ELF-1 (cell line): Measurements from ENCODE around the gene ABL1.
A peak's percentile ranks its signal among the peaks of the same experiment; 100 is the strongest.

Experiments used
- DNase-seq: peaks from one replicate; pipeline ENCODE4 v3.0.0-alpha.2; 2016; ENCODE audit warnings: low read depth, low spot score

Gene ABL1

GRCh38 chr9:130872093-130872492 is 37.0 kb downstream of the ABL1 start:
- DNase-seq, result no peak

- DNase-seq, result no peak
These were observed 37.5 kb downstream of the ABL1 start for GRCh38 chr9:130872508-130872907.

DNA sequence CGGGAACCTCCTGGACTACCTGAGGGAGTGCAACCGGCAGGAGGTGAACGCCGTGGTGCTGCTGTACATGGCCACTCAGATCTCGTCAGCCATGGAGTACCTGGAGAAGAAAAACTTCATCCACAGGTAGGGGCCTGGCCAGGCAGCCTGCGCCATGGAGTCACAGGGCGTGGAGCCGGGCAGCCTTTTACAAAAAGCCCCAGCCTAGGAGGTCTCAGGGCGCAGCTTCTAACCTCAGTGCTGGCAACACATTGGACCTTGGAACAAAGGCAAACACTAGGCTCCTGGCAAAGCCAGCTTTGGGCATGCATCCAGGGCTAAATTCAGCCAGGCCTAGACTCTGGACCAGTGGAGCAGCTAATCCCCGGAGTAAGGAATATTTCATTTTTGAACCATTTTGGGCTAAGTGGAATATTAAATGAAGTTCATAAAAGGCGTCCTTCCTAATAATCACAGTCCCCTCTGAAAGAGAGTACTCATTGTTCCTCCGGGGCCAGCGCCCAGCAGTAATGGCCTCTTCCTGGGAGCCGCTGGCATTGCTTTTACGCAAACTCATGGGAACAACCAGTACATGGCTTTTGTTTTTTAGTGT is 38.0 kb downstream of the ABL1 start:
- no peak for DNase-seq

DNA sequence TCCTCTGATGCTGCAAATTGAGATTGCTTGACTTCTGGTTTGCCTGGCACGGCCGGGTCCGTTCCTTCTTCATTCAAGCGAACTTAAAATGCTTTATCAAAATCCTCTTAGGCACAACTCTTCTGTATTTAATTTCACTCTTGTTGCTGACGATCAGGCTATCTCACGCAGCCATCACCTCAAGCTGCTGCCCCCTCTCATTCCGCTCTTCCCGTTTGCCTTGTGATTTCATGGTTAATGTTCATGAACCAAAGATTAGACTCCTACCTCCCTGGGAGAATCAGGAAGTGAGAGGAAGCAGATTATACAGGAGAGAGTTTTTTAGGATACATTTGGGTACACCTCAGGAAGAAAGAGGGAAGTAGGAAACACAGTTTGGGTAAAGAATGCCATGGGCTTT is 38.9 kb downstream of the ABL1 start:
- DNase-seq, result no peak

- DNase-seq, result no peak
These were observed 39.7 kb downstream of the ABL1 start for GRCh38 chr9:130874783-130875182.

DNA sequence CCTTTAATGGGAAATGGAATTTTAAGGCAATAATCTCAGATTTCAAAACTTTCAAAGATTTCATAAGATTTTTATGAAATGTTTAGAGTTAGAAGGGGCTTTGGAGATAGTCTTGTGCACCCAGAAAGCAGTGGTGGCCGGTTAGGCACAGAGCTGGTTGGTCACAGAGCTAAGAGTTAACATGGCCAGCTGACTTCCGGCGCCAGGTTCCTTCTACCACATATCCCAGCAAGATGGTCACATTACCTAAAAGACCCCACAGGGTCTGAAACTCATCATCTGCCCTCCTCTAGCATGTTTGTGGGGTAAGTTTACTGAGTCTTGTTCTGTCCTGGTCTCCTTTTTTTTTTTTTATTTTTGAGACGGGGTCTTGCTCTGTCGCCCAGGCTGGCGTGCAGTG is 42.2 kb downstream of the ABL1 start:
- no peak for DNase-seq

- no peak for DNase-seq
These were observed 43.2 kb downstream of the ABL1 start for GRCh38 chr9:130878295-130878694.

DNA sequence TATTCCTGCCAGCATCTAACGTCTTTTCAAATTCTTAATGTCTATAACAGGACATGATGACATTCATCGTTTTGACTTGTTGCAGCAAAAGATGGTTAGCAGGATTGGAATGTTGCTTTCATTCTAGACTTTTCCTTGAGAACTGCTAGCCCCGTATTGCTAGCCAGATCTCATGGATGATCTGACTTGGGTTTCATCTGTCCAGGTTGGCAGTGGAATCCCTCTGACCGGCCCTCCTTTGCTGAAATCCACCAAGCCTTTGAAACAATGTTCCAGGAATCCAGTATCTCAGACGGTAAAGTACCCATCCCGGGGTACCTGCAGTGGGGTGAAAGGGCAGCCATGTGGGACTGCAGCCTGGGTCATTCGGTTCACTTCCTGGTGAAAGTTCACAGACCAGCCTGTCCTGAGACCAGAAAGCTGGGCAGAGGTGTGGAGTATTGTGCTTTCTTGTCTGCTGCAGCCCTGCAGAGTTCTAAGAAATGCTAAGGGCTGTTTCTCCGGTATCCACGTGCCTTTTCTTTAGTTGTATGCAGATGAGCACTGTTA is 44.9 kb downstream of the ABL1 start:
- DNase-seq, result no peak

DNA sequence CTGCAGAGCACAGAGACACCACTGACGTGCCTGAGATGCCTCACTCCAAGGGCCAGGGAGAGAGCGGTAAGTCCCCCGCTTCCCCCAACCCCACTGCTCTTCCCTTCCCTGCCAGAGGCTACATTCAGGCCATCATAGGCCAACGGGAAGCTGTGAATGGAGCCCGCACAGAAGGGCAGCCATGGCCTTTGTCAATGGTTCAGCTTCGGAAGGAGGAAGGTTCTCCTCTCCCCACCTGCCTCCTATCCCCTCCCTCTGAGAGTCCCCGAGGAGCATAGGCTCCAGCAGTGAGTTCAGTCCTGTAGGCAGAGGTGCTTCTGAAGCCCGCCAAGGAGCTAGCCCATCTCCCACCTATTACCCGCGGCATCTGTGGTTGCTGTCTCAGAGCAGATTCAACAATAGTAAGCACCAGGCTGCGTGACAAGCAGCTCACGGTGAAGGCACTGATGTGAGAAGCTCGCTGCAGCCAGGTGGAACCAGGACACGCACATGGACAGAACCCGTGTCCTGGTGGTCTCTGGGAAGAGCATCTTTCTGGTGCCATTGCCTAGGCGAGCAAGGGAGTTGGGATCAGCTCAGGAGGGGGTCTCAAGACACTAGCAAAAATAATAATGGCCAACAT is 45.7 kb downstream of the ABL1 start:
- DNase-seq, result no peak

- no peak for DNase-seq
These were observed 46.5 kb downstream of the ABL1 start for GRCh38 chr9:130881516-130881915.

DNA sequence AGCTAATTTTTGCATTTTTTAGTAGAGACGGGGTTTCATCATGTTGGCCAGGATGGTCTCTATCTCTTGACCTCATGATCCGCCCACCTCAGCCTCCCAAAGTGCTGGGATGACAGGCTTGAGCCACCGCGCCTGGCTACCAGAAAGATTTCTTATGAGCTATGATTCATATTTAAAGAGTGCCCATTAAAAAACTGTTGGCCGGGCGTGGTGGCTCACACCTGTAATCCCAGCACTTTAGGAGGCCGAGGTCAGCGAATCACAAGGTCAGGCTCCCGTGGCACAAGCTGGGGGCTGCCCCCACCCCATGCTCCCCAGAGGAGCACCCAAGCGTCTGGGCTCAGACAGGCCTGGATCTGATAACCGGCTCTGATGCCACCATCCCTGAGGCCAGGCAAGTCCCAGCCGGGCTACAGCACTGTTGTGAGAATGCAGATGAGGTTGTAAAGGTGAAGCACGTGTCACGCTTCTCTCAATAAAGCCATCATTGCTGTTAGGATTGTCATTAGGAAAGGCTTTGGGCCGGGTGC is 47.7 kb downstream of the ABL1 start:
- DNase-seq, result no peak

DNA sequence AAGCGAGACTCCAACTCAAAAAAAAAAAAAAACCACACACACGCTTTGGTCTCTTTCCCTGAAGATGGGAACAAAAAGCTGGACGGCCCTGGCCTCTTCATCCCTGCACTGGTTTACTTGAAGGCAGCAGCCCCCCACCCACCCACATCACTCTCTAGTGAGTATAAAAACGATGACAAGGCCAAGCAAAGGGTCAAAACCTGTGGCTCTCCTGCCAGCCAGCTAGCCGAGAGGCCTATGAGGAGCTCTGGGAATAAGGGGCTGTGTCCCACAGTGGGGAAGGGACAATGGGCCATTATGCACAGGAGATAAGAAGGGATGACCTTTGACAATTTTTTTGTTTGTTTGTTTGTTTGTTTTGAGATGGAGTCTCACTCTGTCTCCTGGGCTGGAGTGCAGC is 48.4 kb downstream of the ABL1 start:
- no peak for DNase-seq

- no peak for DNase-seq
These were observed 49.1 kb downstream of the ABL1 start for GRCh38 chr9:130884111-130884531.

DNA sequence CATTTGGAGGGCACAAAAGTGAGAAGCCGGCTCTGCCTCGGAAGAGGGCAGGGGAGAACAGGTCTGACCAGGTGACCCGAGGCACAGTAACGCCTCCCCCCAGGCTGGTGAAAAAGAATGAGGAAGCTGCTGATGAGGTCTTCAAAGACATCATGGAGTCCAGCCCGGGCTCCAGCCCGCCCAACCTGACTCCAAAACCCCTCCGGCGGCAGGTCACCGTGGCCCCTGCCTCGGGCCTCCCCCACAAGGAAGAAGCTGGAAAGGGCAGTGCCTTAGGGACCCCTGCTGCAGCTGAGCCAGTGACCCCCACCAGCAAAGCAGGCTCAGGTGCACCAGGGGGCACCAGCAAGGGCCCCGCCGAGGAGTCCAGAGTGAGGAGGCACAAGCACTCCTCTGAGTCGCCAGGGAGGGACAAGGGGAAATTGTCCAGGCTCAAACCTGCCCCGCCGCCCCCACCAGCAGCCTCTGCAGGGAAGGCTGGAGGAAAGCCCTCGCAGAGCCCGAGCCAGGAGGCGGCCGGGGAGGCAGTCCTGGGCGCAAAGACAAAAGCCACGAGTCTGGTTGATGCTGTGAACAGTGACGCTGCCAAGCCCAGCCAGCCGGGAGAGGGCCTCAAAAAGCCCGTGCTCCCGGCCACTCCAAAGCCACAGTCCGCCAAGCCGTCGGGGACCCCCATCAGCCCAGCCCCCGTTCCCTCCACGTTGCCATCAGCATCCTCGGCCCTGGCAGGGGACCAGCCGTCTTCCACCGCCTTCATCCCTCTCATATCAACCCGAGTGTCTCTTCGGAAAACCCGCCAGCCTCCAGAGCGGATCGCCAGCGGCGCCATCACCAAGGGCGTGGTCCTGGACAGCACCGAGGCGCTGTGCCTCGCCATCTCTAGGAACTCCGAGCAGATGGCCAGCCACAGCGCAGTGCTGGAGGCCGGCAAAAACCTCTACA is 49.8 kb downstream of the ABL1 start:
- DNase-seq, result peak; percentile 57

DNA sequence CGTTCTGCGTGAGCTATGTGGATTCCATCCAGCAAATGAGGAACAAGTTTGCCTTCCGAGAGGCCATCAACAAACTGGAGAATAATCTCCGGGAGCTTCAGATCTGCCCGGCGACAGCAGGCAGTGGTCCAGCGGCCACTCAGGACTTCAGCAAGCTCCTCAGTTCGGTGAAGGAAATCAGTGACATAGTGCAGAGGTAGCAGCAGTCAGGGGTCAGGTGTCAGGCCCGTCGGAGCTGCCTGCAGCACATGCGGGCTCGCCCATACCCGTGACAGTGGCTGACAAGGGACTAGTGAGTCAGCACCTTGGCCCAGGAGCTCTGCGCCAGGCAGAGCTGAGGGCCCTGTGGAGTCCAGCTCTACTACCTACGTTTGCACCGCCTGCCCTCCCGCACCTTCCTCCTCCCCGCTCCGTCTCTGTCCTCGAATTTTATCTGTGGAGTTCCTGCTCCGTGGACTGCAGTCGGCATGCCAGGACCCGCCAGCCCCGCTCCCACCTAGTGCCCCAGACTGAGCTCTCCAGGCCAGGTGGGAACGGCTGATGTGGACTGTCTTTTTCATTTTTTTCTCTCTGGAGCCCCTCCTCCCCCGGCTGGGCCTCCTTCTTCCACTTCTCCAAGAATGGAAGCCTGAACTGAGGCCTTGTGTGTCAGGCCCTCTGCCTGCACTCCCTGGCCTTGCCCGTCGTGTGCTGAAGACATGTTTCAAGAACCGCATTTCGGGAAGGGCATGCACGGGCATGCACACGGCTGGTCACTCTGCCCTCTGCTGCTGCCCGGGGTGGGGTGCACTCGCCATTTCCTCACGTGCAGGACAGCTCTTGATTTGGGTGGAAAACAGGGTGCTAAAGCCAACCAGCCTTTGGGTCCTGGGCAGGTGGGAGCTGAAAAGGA is 50.7 kb downstream of the ABL1 start:
- no peak for DNase-seq

DNA sequence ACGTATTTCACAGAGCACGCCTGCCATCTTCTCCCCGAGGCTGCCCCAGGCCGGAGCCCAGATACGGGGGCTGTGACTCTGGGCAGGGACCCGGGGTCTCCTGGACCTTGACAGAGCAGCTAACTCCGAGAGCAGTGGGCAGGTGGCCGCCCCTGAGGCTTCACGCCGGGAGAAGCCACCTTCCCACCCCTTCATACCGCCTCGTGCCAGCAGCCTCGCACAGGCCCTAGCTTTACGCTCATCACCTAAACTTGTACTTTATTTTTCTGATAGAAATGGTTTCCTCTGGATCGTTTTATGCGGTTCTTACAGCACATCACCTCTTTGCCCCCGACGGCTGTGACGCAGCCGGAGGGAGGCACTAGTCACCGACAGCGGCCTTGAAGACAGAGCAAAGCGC is 51.9 kb downstream of the ABL1 start:
- DNase-seq, result no peak

DNA sequence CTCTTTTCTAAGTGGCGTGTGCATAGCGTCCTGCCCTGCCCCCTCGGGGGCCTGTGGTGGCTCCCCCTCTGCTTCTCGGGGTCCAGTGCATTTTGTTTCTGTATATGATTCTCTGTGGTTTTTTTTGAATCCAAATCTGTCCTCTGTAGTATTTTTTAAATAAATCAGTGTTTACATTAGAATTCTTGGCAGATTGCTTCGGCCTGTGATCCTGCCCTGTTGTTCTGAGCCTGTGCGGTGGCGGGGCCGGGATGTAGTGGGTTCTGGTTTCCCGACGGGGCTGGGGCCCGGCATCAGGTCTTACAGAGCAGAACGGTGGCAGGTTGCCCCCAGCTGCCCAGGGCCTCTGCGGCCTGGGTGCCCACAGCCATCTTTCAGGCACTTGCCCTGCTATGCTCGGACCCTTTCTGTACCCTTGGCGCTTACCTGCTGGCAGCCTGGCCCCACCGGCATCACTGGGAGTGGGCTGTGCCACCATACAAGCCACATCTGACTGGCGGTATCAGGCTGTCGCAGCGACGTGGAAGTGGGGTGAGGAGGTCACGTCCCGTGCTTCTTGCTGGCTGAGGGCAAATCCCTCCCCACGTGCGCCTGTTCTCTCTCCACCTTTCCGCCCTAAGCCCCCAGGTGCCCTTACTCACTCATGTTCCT is 52.6 kb downstream of the ABL1 start:
- no peak for DNase-seq

GRCh38 chr9:130888146-130888885 is 53.3 kb downstream of the ABL1 start:
- DNase-seq, result no peak

GRCh38 chr9:130890124-130890523 is 55.1 kb downstream of the ABL1 start:
- no peak for DNase-seq
